Activated naive CD8-positive, alpha-beta T cell treated with anti-CD3 and anti-CD28 coated beads, Interleukin-2, amount 10 ng/mL, durations not matched to agents 7 days and 5 days (primary cell): ENCODE measurements around the gene AGBL4. TPM values are rescaled to one million over a fixed set of nuclear protein-coding genes. Genes with fewer than 3 reads are reported as not detected.
"Not testable (repeated sequence)": the region's sequence is repeated elsewhere in the genome, so short reads cannot be mapped to it uniquely, and the experiment has no call there.

Experiments
- ATAC-seq: fragments of 150-1000 bp; cut with Tn5 transposase; one replicate; pipeline ENCODE4 v1.10.0; 2021; ENCODE audit warnings: low read depth, moderate library complexity
- POLR2A ChIA-PET: fragments of 350-600 bp; sonication (Branson Sonifier 250); formaldehyde crosslinking; loops from one replicate; lab custom pipeline; 2021; ENCODE audit warnings: antibody characterized with exemption; lab: Charles Lee
- DNase-seq: peaks from one replicate; pipeline ENCODE4 v3.0.0; 2021
- H3K27ac Mint-ChIP-seq: one replicate; pipeline ENCODE4 v1.8.0; 2022; ENCODE audit warnings: mild to moderate bottlenecking, mixed read lengths
- H3K27me3 Mint-ChIP-seq: one replicate; pipeline ENCODE4 v1.8.0; 2022; ENCODE audit warnings: mild to moderate bottlenecking, moderate library complexity, mixed read lengths
- H3K36me3 Mint-ChIP-seq: one replicate; pipeline ENCODE4 v1.8.0; 2021; ENCODE audit warnings: mild to moderate bottlenecking, mixed read lengths
- H3K4me1 Mint-ChIP-seq: one replicate; pipeline ENCODE4 v1.8.0; 2021; ENCODE audit warnings: mixed read lengths
- H3K4me3 Mint-ChIP-seq: one replicate; pipeline ENCODE4 v1.8.0; 2022; ENCODE audit warnings: mild to moderate bottlenecking, moderate library complexity, mixed read lengths
- H3K9me3 Mint-ChIP-seq: one replicate; pipeline ENCODE4 v1.8.0; 2021; ENCODE audit warnings: mixed read lengths
- total RNA-seq, 2 experiments: library from RNA; stranded (reverse); gene quantifications; one replicate each; pipeline ENCODE4 v1.2.3, GENCODE V29; 2021

AGBL4 gene
- total RNA-seq, 2 experiments from 2014 or later, result not detected

GRCh38 chr1:48526008-48526710 is 1497.6 kb downstream of the AGBL4 start:
- DNase-seq (no peak), ATAC-seq (no peak)
- peaks cover 4% of the 10 kb centered on the region for H3K27me3 Mint-ChIP-seq
- H3K9me3 Mint-ChIP-seq, result no peaks in the 10 kb centered on the region
- no peak overlapping the region for H3K4me3 Mint-ChIP-seq
- no peaks in the 10 kb centered on the region for H3K4me1 Mint-ChIP-seq
- H3K36me3 Mint-ChIP-seq, result no peaks in the 10 kb centered on the region
- H3K27ac Mint-ChIP-seq, result no peak overlapping the region
- POLR2A ChIA-PET, result no interaction called here

GRCh38 chr1:48524892-48525467 is 1498.8 kb downstream of the AGBL4 start:
- H3K4me3 Mint-ChIP-seq, result no peak overlapping the region
- POLR2A ChIA-PET, result no interaction called here
- H3K27ac Mint-ChIP-seq, result no peak overlapping the region
- DNase-seq (no peak), ATAC-seq (no peak)
- H3K9me3 Mint-ChIP-seq, result no peaks in the 10 kb centered on the region
- H3K36me3 Mint-ChIP-seq, result no peaks in the 10 kb centered on the region
- H3K4me1 Mint-ChIP-seq, result no peaks in the 10 kb centered on the region
- H3K27me3 Mint-ChIP-seq, result peaks cover 4% of the 10 kb centered on the region

- Mint-ChIP-seq H3K36me3 (no peaks in the 10 kb centered on the region), H3K27me3 (peaks cover 4% of the 10 kb centered on the region), H3K4me1 (no peaks in the 10 kb centered on the region), H3K4me3 (no peak overlapping the region), H3K27ac (no peak overlapping the region), H3K9me3 (no peaks in the 10 kb centered on the region)
- ATAC-seq (no peak), DNase-seq (no peak)
- POLR2A ChIA-PET, result no interaction called here
These were observed 1500.2 kb downstream of the AGBL4 start for GRCh38 chr1:48523558-48523957.

GRCh38 chr1:48519896-48520295 is 1503.9 kb downstream of the AGBL4 start:
- ATAC-seq, H3K4me1 Mint-ChIP-seq, H3K27ac Mint-ChIP-seq, POLR2A ChIA-PET, H3K27me3 Mint-ChIP-seq, H3K9me3 Mint-ChIP-seq, H3K36me3 Mint-ChIP-seq, H3K4me3 Mint-ChIP-seq, DNase-seq: not testable (repeated sequence)

- DNase-seq (no peak), ATAC-seq (no peak)
- Mint-ChIP-seq H3K27me3 (peaks cover 8% of the 10 kb centered on the region), H3K36me3 (no peaks in the 10 kb centered on the region), H3K4me1 (peaks cover 2% of the 10 kb centered on the region), H3K4me3 (no peak overlapping the region), H3K27ac (no peak overlapping the region), H3K9me3 (no peaks in the 10 kb centered on the region)
- POLR2A ChIA-PET, result no interaction called here
These were observed 1516.9 kb downstream of the AGBL4 start for GRCh38 chr1:48506870-48507269.

- Mint-ChIP-seq H3K4me3 (no peak overlapping the region), H3K4me1 (peaks cover 6% of the 10 kb centered on the region), H3K36me3 (no peaks in the 10 kb centered on the region), H3K27me3 (no peaks in the 10 kb centered on the region), H3K27ac (no peak overlapping the region), H3K9me3 (no peaks in the 10 kb centered on the region)
- POLR2A ChIA-PET, result no interaction called here
- ATAC-seq (no peak), DNase-seq (no peak)
These were observed 1523.0 kb downstream of the AGBL4 start for GRCh38 chr1:48500541-48501450.

GRCh38 chr1:48499211-48499735 is 1524.5 kb downstream of the AGBL4 start:
- Mint-ChIP-seq H3K27me3 (no peaks in the 10 kb centered on the region), H3K36me3 (no peaks in the 10 kb centered on the region), H3K27ac (no peak overlapping the region), H3K4me1 (peaks cover 4% of the 10 kb centered on the region), H3K9me3 (no peaks in the 10 kb centered on the region), H3K4me3 (no peak overlapping the region)
- POLR2A ChIA-PET, result no interaction called here
- ATAC-seq (no peak), DNase-seq (no peak)

GRCh38 chr1:48498096-48498791 is 1525.5 kb downstream of the AGBL4 start:
- Mint-ChIP-seq H3K4me3 (peak overlapping the region; percentile 50), H3K4me1 (peaks cover 4% of the 10 kb centered on the region), H3K27me3 (no peaks in the 10 kb centered on the region), H3K9me3 (no peaks in the 10 kb centered on the region), H3K27ac (no peak overlapping the region), H3K36me3 (no peaks in the 10 kb centered on the region)
- ATAC-seq, result peak; percentile 90
- POLR2A ChIA-PET, result interaction anchor here (1.0 kb wide), 1 partner anchor 26 kb away, joined by 3 read pairs; the partner anchor contains the start of gene SPATA6
- DNase-seq, result peak; percentile 72

GRCh38 chr1:48495911-48496310 is 1527.8 kb downstream of the AGBL4 start:
- H3K27me3 Mint-ChIP-seq, result no peaks in the 10 kb centered on the region
- POLR2A ChIA-PET, result no interaction called here
- no peak overlapping the region for H3K4me3 Mint-ChIP-seq
- peaks cover 4% of the 10 kb centered on the region for H3K4me1 Mint-ChIP-seq
- no peaks in the 10 kb centered on the region for H3K36me3 Mint-ChIP-seq
- no peak overlapping the region for H3K27ac Mint-ChIP-seq
- DNase-seq, result no peak
- ATAC-seq, result no peak
- no peaks in the 10 kb centered on the region for H3K9me3 Mint-ChIP-seq

- no peaks in the 10 kb centered on the region for H3K27me3 Mint-ChIP-seq
- no peak overlapping the region for H3K27ac Mint-ChIP-seq
- POLR2A ChIA-PET, result no interaction called here
- peaks cover 4% of the 10 kb centered on the region for H3K4me1 Mint-ChIP-seq
- no peaks in the 10 kb centered on the region for H3K9me3 Mint-ChIP-seq
- ATAC-seq, result no peak
- no peak for DNase-seq
- no peaks in the 10 kb centered on the region for H3K36me3 Mint-ChIP-seq
- H3K4me3 Mint-ChIP-seq, result no peak overlapping the region
These were observed 1528.6 kb downstream of the AGBL4 start for GRCh38 chr1:48495166-48495565.

GRCh38 chr1:48493970-48494769 is 1529.6 kb downstream of the AGBL4 start:
- no peak overlapping the region for H3K27ac Mint-ChIP-seq
- ATAC-seq (no peak), DNase-seq (no peak)
- peaks cover 4% of the 10 kb centered on the region for H3K4me1 Mint-ChIP-seq
- H3K27me3 Mint-ChIP-seq, result no peaks in the 10 kb centered on the region
- H3K36me3 Mint-ChIP-seq, result no peaks in the 10 kb centered on the region
- H3K9me3 Mint-ChIP-seq, result no peaks in the 10 kb centered on the region
- POLR2A ChIA-PET, result no interaction called here
- H3K4me3 Mint-ChIP-seq, result no peak overlapping the region

- Mint-ChIP-seq H3K36me3 (no peaks in the 10 kb centered on the region), H3K27ac (no peak overlapping the region), H3K27me3 (no peaks in the 10 kb centered on the region), H3K4me3 (no peak overlapping the region), H3K9me3 (no peaks in the 10 kb centered on the region), H3K4me1 (no peaks in the 10 kb centered on the region)
- DNase-seq (no peak), ATAC-seq (no peak)
- POLR2A ChIA-PET, result no interaction called here
These were observed 1530.7 kb downstream of the AGBL4 start for GRCh38 chr1:48493041-48493440.
